ENCODE data around the gene DCC. TPM values are rescaled to one million over a fixed set of nuclear protein-coding genes. Genes with fewer than 3 reads are reported as not detected.

DCC gene
- total RNA-seq, 6 experiments from 2014 or later, result not detected

- no peaks in the 10 kb centered on the region for H3K4me1 Mint-ChIP-seq (ENCODE audit: low read depth)
- H3K27me3 Mint-ChIP-seq (ENCODE audit: insufficient read depth), result no peaks in the 10 kb centered on the region; the same call in 1 of the 2 replicates
- H3K9me3 Mint-ChIP-seq, result peaks cover 35% of the 10 kb centered on the region
- peaks cover 6% of the 10 kb centered on the region; the same call in 1 of the 2 replicates for H3K36me3 Mint-ChIP-seq (ENCODE audit: low read depth)
- no peak overlapping the region for H3K27ac Mint-ChIP-seq
- H3K4me3 Mint-ChIP-seq, result no peak overlapping the region
- DNase-seq, result no peak
- TF ChIP-seq CTCF (IDR thresholded peaks at IDR 0.05), result no peak
These were observed 812.5 kb downstream of the DCC start for GRCh38 chr18:53152476-53152875.

GRCh38 chr18:53153281-53153680, 813.3 kb downstream of the DCC start:
- Mint-ChIP-seq H3K27ac (no peak overlapping the region), H3K4me1 (ENCODE audit: low read depth) (no peaks in the 10 kb centered on the region), H3K9me3 (peaks cover 37% of the 10 kb centered on the region), H3K4me3 (no peak overlapping the region), H3K27me3 (ENCODE audit: insufficient read depth) (no peaks in the 10 kb centered on the region; the same call in 1 of the 2 replicates), H3K36me3 (ENCODE audit: low read depth) (peaks cover 2% of the 10 kb centered on the region; the same call in 1 of the 2 replicates)
- no peak for DNase-seq
- TF ChIP-seq CTCF (IDR thresholded peaks at IDR 0.05), result peak; percentile 41

DNA sequence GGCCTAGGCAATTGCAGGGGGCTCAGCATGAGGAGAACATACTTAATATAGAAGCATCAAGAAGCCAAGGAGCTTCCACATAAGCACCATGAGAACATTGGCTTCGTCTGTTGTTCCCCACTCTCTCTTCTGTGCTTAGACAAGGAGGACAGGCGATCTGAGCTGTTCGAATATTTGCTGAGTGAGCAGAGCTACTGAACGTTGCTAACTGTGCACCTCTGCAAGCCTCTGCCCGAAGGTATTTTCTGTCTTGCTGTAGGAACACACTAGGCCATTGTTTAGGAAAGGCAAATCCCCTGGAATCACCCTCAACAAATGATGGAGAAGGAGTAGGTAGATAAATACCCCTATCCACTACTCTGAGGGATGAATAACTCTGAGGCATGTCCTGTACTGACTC, 813.8 kb downstream of the DCC start:
- no peaks in the 10 kb centered on the region for H3K4me1 Mint-ChIP-seq (ENCODE audit: low read depth)
- DNase-seq, result no peak
- H3K27me3 Mint-ChIP-seq (ENCODE audit: insufficient read depth), result no peaks in the 10 kb centered on the region; the same call in 1 of the 2 replicates
- no peak for TF ChIP-seq CTCF (IDR thresholded peaks at IDR 0.05)
- H3K36me3 Mint-ChIP-seq (ENCODE audit: low read depth), result no peaks in the 10 kb centered on the region
- no peak overlapping the region for H3K27ac Mint-ChIP-seq
- peaks cover 39% of the 10 kb centered on the region for H3K9me3 Mint-ChIP-seq
- no peak overlapping the region for H3K4me3 Mint-ChIP-seq

DNA sequence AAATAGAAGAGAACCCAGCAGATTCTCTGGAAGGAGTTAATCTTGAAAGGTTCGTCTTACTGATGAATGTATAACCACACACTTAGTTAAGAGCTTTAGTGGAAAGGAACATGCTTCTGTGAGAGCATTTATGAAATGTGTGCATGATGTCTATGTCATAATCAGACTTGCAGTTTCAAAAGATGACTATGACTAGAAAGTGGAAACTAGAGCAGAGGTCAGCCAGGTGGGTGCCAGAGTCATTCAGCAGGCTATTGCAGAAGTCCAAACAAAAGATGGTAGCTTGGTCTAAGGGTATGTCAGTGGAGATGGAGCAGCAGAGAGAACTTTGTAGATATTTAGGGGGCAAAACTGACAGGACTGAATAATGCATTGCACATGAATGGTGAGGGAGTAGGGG, 825.8 kb downstream of the DCC start:
- Mint-ChIP-seq H3K4me1 (ENCODE audit: low read depth) (no peaks in the 10 kb centered on the region), H3K27me3 (ENCODE audit: insufficient read depth) (no peaks in the 10 kb centered on the region; the same call in 1 of the 2 replicates), H3K4me3 (no peak overlapping the region), H3K9me3 (peaks cover 24% of the 10 kb centered on the region), H3K36me3 (ENCODE audit: low read depth) (no peaks in the 10 kb centered on the region), H3K27ac (no peak overlapping the region)
- no peak for TF ChIP-seq CTCF (IDR thresholded peaks at IDR 0.05)
- DNase-seq, result no peak

- H3K27ac Mint-ChIP-seq, result no peak overlapping the region
- DNase-seq, result no peak
- no peaks in the 10 kb centered on the region for H3K36me3 Mint-ChIP-seq (ENCODE audit: low read depth)
- H3K4me1 Mint-ChIP-seq (ENCODE audit: low read depth), result no peaks in the 10 kb centered on the region
- no peaks in the 10 kb centered on the region; the same call in 1 of the 2 replicates for H3K27me3 Mint-ChIP-seq (ENCODE audit: insufficient read depth)
- no peak overlapping the region for H3K4me3 Mint-ChIP-seq
- H3K9me3 Mint-ChIP-seq, result peaks cover 31% of the 10 kb centered on the region
- TF ChIP-seq CTCF (IDR thresholded peaks at IDR 0.05), result no peak
These were observed 829.3 kb downstream of the DCC start for GRCh38 chr18:53169346-53169745.

DNA sequence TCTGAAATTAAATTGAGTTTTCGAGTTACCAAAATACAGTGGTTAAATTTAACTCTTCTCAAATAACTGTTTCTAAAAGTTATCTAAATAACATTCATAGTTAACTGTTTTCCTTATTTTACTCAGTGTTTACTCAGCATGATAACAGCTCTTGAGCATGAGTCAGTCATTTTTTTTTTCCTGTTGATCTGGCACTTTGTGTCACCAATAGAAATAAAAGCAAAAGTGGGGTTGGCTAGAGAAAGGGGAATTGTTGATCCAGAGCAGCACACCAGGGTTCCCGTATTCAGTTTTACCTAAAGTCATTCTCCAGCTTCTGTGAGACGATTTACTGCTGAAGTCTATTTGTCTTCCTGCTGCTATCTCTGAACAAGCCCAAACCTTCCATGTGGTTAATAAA, 851.6 kb downstream of the DCC start:
- TF ChIP-seq CTCF (IDR thresholded peaks at IDR 0.05), result no peak
- Mint-ChIP-seq H3K27me3 (ENCODE audit: insufficient read depth) (no peaks in the 10 kb centered on the region), H3K9me3 (peaks cover 36% of the 10 kb centered on the region), H3K27ac (no peak overlapping the region), H3K4me3 (no peak overlapping the region), H3K36me3 (ENCODE audit: low read depth) (no peaks in the 10 kb centered on the region), H3K4me1 (ENCODE audit: low read depth) (no peaks in the 10 kb centered on the region)
- no peak for DNase-seq

Measured in HFFc6 (cell line).